ES-I3 (cell line): ENCODE results near the gene LVRN.
"Not testable (repeated sequence)": the region's sequence is repeated elsewhere in the genome, so short reads cannot be mapped to it uniquely, and the experiment has no call there.

Source experiments
- H3K36me3 ChIP-seq: 2 replicates; pipeline ENCODE4 v1.6.1; 2013; ENCODE audit warnings: mild to moderate bottlenecking, low read length, control low read depth, moderate library complexity; ENCODE audit not compliant: insufficient read depth
- H3K4me1 ChIP-seq: 2 replicates; pipeline ENCODE4 v1.6.1; 2013; ENCODE audit warnings: mild to moderate bottlenecking, control low read depth, low read length; ENCODE audit not compliant: insufficient read depth
- H3K9ac ChIP-seq: 2 replicates; pipeline ENCODE4 v1.6.1; 2013; ENCODE audit warnings: low read depth, mild to moderate bottlenecking, low read length, moderate library complexity
- H3K9me3 ChIP-seq: 2 replicates; pipeline ENCODE4 v1.6.1; 2013; ENCODE audit warnings: mild to moderate bottlenecking, low read length, moderate library complexity; ENCODE audit not compliant: control insufficient read depth, insufficient read depth

The LVRN gene

GRCh38 chr5:115962239-115962564 lies at the start of gene LVRN:
Gene LVRN, plus strand, starts transcription at chr5:115962475. Its CDS starts 143 bp downstream, at chr5:115962618.
- H3K9ac ChIP-seq = no peak within 1 kb of the TSS
- H3K4me1 ChIP-seq = no peaks in the 10 kb centered on the region
- no peaks in the 10 kb centered on the region for H3K36me3 ChIP-seq
- no peaks in the 10 kb centered on the region for H3K9me3 ChIP-seq

DNA sequence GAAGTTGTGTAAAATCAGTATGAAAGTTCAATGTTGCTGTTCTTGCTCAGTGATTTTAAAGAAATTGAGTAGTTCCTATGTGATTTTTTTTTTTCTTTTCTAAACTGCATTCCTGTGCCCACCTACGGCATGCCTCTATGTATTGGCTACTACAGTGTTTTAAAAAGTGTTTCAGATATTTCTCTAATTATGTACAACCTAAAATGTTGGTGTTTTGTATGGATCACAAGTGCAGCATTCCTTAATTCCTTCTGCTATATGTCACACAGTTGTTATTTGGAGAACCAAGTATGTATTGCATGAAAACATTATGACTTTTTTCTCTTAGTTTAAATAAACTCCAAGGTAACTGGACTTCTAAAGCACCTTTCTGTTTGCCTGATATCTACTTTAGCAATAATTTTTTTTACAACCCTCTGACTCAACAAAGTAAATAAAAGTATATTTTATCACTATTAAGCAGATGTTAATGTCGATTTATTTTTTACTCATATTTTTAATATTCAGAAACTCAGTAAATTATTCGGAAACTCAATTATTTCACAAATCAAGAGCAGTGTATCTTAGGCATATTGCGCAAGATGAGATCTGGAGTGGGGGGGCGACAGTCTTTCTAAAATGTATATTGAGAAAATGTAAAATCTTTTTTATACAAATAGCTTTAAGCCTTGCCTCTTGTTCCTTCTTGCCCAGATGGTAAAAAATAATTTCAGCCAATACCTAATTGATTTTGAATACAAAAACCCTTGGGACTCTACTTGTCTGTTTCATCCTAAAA lies 48.5 kb upstream of the LVRN start:
- not testable (repeated sequence) for H3K36me3 ChIP-seq, H3K9ac ChIP-seq, H3K4me1 ChIP-seq, H3K9me3 ChIP-seq

GRCh38 chr5:115920171-115920725 lies 42.0 kb upstream of the LVRN start:
- Histone ChIP-seq H3K36me3 (no peaks in the 10 kb centered on the region), H3K4me1 (no peaks in the 10 kb centered on the region), H3K9me3 (no peaks in the 10 kb centered on the region), H3K9ac (no peak overlapping the region)

DNA sequence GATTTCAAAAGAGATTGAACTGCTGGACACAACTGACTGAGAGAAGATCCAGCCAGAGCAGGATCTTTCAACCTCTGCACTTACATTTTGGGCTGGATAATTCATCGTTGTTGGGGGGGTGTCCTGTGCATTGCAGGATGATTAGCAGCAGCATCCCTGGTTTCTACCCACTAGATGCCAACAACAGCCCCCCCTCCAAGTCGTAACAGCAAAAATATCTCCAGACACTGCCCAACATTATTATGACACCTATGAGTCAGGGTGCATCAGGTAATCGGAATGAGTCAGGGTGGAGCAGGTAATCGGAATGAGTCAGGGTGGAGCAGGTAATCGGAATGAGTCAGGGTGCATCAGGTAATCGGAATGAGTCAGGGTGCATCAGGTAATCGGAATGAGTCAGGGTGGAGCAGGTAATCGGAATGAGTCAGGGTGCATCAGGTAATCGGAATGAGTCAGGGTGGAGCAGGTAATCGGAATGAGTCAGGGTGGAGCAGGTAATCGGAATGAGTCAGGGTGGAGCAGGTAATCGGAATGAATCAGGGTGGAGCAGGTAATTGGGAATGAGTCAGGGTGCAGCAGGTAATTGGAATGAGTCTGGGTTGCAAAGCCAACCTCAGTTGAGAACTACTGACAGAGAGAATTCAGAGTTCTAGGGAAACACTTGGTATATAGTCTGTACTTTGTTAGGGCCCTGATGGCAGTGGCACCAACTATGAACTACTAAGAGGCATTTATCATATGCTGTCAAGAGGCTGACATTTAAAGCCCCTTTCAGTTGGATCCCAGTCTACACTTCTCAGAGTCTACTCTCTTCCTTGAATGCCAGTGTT lies 33.5 kb upstream of the LVRN start:
- H3K9ac ChIP-seq, H3K4me1 ChIP-seq, H3K9me3 ChIP-seq, H3K36me3 ChIP-seq: not testable (repeated sequence)

GRCh38 chr5:115930171-115930570 lies 32.1 kb upstream of the LVRN start:
- not testable (repeated sequence) for H3K9ac ChIP-seq, H3K4me1 ChIP-seq, H3K9me3 ChIP-seq, H3K36me3 ChIP-seq

DNA sequence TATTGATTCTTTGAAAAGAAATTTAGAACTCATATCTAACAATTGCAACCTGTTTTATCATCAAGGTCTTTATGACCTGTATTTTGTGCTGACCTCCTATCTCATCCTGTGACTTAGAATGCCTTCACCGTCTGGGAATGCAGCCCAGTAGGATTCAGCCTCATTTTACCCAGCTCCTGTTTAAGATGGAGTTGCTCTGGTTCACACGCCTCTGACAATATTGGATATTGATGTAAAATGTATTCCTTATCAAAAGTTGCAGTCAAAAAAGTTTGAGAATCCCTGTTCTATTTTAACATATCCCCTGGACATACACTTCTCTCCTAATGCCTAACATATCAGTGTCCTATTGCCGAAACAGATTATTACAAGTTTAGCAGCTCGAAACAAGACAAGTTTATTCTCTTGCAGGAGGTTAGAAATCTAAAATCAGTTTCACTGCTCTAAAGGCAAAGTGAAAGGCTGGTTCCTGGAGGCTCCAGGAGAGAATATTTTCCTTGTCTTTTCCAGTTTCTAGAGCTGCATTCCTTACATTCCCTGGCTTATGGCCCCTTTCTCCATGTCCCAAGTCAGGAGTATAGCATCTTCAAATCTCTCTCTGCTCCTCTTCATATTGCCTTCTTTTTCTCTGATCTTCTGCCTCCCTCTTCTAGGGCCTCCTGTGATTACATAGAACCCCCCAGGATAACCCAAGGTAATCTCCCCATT lies 31.5 kb upstream of the LVRN start:
- Histone ChIP-seq H3K9me3 (no peaks in the 10 kb centered on the region), H3K36me3 (no peaks in the 10 kb centered on the region), H3K9ac (no peak overlapping the region), H3K4me1 (peaks cover 7% of the 10 kb centered on the region; the same call in 1 of the 2 replicates)

DNA sequence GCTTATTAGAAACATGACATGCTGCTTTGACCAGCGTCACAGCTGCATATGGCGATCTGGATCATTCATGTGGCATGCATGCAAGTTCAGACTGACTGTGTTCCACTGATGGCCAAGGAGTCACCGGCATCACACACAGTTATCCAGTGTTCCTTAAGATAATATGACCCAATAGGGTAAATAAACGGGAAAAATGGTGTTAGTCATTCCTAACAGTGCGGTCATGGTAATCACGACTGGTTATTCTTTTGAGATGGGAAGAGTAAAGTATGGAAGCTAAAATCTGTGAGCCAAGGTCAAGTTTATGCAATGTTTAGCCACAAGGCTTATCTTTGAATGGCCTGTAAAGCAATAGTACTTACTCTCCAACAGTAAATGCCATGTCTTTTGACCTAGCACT lies 29.3 kb upstream of the LVRN start:
- Histone ChIP-seq H3K36me3 (no peaks in the 10 kb centered on the region), H3K9ac (no peak overlapping the region), H3K9me3 (no peaks in the 10 kb centered on the region), H3K4me1 (peaks cover 7% of the 10 kb centered on the region; the same call in 1 of the 2 replicates)

DNA sequence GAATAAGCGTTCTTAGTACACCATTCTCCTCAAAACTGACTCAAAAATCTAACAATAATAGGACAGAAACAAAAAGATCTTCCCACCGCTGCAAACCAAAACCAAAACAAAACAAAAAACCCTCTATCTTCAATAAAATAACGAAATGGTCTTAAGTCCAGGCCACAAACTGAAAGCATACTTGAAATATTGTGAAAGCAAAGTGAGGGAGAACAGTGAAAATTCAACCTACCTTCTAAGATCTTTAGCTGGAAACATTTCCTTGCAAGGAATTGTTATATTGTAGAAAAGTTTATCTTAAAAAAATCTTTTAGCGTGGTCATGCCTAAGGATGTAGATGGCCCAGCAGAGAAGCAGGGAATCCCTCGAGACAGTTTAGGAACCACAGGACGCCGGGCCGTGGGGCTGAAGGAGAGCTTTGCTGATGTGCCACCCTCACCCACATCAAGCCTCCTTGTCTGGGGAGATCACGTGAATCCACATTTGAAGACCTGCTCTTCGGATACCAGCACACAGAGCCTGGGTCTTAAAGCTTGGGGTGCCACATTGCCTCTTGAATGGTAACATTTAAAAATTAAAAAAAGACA lies 27.8 kb upstream of the LVRN start:
- peaks cover 16% of the 10 kb centered on the region; the same call in 1 of the 2 replicates for H3K4me1 ChIP-seq
- no peak overlapping the region for H3K9ac ChIP-seq

GRCh38 chr5:115936031-115936430 lies 26.2 kb upstream of the LVRN start:
- no peaks in the 10 kb centered on the region for H3K9me3 ChIP-seq

More for the DNA sequence above, 27.8 kb upstream of the LVRN start:
- no peaks in the 10 kb centered on the region for H3K36me3 ChIP-seq
- H3K9me3 ChIP-seq = no peaks in the 10 kb centered on the region

DNA sequence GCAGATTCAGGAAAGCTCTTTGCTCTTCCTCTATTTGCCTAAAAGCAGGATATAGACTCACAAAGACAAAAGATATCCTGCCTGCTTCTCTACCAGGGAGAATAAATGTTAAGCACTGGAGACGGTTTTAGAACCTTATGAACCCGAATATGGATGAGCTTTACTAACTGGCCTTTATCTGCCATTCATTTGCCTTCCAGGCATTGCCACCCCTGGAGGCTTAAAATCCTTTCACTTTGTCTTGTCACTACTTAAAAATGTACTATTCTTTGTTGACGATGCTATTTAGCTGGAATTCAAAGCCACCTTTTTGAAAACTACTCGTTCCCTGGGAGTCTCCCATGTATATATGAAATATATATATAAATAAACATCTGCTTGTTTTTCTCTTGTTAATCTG lies 23.2 kb upstream of the LVRN start:
- Histone ChIP-seq H3K9ac (no peak overlapping the region), H3K4me1 (peaks cover 15% of the 10 kb centered on the region; the same call in 1 of the 2 replicates), H3K9me3 (no peaks in the 10 kb centered on the region), H3K36me3 (no peaks in the 10 kb centered on the region)

More at GRCh38 chr5:115936031-115936430, 26.2 kb upstream of the LVRN start:
- no peak overlapping the region for H3K9ac ChIP-seq
- H3K36me3 ChIP-seq = no peaks in the 10 kb centered on the region
- peaks cover 21% of the 10 kb centered on the region; the same call in 1 of the 2 replicates for H3K4me1 ChIP-seq

DNA sequence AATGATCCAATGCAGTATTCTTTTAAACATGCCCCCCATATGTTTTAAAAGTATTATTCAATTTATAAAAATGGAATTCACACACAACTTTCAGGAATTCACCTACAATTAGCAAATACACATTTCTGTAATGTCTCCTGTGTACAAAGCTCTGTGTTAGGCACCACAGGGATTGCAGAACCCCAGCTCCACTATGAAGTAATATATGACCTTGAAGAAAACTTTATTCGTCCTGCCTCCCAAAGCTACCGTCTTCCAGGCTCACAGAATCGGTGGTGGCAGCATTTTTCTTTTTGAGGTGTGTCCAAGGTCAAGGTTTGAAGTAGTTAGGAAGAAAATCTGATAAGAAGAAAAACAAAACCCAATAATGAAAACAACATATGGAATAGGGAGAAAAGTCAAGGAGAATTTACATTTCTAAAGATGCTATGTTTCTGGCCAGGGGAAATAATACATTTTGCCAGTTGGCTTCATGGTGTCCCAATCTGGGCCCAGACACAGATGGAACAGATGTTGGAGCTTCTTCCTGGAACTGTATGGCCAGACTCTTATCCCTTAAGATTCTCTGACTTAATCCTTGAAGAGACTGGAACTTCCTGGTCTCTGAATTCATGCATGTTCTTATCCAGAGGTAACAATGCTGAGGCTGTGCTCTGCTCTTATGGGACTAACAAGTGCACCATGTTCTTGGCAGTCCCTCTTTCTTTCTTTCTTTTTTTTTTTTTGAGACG lies 22.0 kb upstream of the LVRN start:
- no peak overlapping the region for H3K9ac ChIP-seq
- H3K4me1 ChIP-seq = peaks cover 15% of the 10 kb centered on the region; the same call in 1 of the 2 replicates
- no peaks in the 10 kb centered on the region for H3K36me3 ChIP-seq

DNA sequence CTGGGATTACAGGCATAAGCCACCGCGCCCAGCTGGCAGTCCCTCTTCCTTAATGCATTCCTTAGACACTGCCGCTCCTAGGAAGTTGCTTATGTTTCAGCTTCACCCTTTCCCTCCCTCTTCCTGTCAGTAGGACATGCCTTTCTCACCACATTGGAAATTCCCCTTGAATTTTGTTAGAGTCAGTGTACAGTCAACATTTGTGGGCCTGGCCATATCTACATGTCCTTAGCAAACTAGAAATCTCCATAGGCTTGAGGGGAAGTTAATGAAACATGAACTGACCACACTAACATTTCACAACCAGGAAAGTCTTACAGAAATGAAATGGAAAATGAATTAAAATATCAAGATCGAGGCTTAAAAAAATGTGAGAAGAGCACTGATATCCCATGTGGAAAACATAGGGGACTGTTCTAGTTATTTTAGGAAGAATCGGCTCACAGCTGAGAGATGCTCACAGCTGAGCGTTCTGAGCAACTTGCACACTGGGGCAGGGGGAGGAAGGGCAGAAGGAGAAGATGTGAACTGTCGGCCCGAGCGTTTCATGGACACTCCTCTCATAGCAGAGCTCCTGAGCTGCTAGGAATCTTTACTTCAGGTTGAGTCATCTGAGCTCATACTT lies 21.1 kb upstream of the LVRN start:
- H3K36me3 ChIP-seq = no peaks in the 10 kb centered on the region
- H3K9ac ChIP-seq = no peak overlapping the region
- no peaks in the 10 kb centered on the region for H3K9me3 ChIP-seq
- H3K4me1 ChIP-seq = peaks cover 15% of the 10 kb centered on the region; the same call in 1 of the 2 replicates

More for the DNA sequence above, 22.0 kb upstream of the LVRN start:
- H3K9me3 ChIP-seq = no peaks in the 10 kb centered on the region

DNA sequence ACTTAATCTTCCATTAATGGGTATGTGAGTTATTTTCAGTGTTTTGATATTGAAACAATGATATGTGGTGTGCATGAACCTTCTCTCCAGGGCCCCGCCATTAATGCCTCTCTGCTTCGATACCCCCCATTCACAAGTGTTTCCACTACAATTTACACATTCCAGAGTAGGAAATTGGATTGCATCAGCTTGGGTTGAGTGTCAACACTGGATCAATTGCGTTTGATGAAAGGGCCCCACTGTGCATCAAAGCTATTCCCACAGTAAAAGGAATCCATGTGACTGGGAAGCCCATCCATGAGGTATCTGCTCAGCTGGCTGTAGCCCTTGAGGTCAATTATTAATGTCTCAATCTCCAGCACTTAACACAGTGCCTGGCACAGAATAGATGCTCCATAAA lies 17.8 kb upstream of the LVRN start:
- H3K36me3 ChIP-seq = no peaks in the 10 kb centered on the region
- H3K9ac ChIP-seq = no peak overlapping the region
- 0 out of 2 replicates have a peak, but pooled peaks cover 6% of the 10 kb centered on the region for H3K4me1 ChIP-seq
- H3K9me3 ChIP-seq = no peaks in the 10 kb centered on the region
